Heart right ventricle (tissue), 16 donors: ENCODE results near the gene MFN2. TPM values are rescaled to one million over a fixed set of nuclear protein-coding genes. Genes with fewer than 3 reads are reported as not detected.

Source experiments
- ATAC-seq, 8 donors: fragments of 200-7000 bp; cut with Tn5 transposase; one replicate each; pipeline ENCODE4 v1.9.1; 2020; ENCODE audit warnings: mild to moderate bottlenecking in 8 of 8, moderate library complexity in 8 of 8, moderate number of reproducible peaks in 1 of 8
- DNase-seq, 2 donors: peaks; one replicate each; pipeline ENCODE4 v3.0.0-alpha.2; 2020
- H3K27ac ChIP-seq, 10 donors: fragments of 200-600 bp; sonication (generic) in 2 of 10; one replicate each; pipeline versions ENCODE4 v1.5.0 to v1.8.0; 2020 to 2022; ENCODE audit warnings: mild to moderate bottlenecking in 3 of 10
- H3K27me3 ChIP-seq, 7 donors: fragments of 200-600 bp; one replicate each; pipeline ENCODE4 v1.8.0; 2021 to 2022; ENCODE audit warnings: mild to moderate bottlenecking in 2 of 7
- H3K36me3 ChIP-seq, 9 donors: fragments of 200-600 bp; sonication (generic) in 1 of 9; one replicate each; pipeline versions ENCODE4 v1.5.0 to v1.8.0; 2020 to 2022; ENCODE audit warnings: mild to moderate bottlenecking in 2 of 9
- H3K4me1 ChIP-seq, 9 donors: fragments of 200-600 bp; sonication (generic) in 1 of 9; one replicate each; pipeline versions ENCODE4 v1.5.0 to v1.8.0; 2020 to 2022; ENCODE audit warnings: mild to moderate bottlenecking in 4 of 9
- H3K4me3 ChIP-seq, 10 donors: fragments of 200-600 bp; sonication (generic) in 2 of 10; one replicate each; pipeline versions ENCODE4 v1.5.0 to v1.8.0; 2020 to 2022; ENCODE audit warnings: mild to moderate bottlenecking in 7 of 10, moderate library complexity in 2 of 10
- H3K9me3 ChIP-seq, 11 donors: fragments of 200-600 bp in 10 of 11; sonication (generic) in 2 of 11; one replicate each; pipeline versions ENCODE4 v1.5.0 to v1.8.0; 2013 to 2022; ENCODE audit warnings: mild to moderate bottlenecking in 2 of 11, control low read depth in 1 of 11, moderate library complexity in 1 of 11
- CTCF ChIP-seq, 9 donors: fragments of 200-600 bp; sonication (generic) in 2 of 9; IDR thresholded peaks; one replicate each; pipeline versions ENCODE4 v1.5.0 to v1.8.0; 2021 to 2022; ENCODE audit warnings: antibody characterized with exemption in 9 of 9, mild to moderate bottlenecking in 5 of 9, moderate library complexity in 1 of 9
- WGBS, 2 donors: extraction: QIAGEN DNeasy Blood & Tissue Kit; methylation state at CpG; one replicate each; pipeline ENCODE4 v1.1.7; 2013; ENCODE audit warnings: inconsistent platforms in 1 of 2; 5-methylcytosine and 5-hydroxymethylcytosine counted together
- intact Hi-C, 10 donors: fragments of 100-400 bp; cut with DNase I; formaldehyde crosslinking; loops; one replicate each; pipeline versions ENCODE4 v1.11.1 to v1.14.2; 2022
- polyA plus RNA-seq, 2 donors: library from polyadenylated mRNA; stranded (reverse); fragments of 200-250 nt; gene quantifications; one replicate each; pipeline ENCODE4 v1.2.3, GENCODE V29; 2013
- total RNA-seq, 10 donors: library from RNA; stranded (reverse); fragmentation: NEBNext Ultra II Directional in 3 of 10; extraction: Animal tissue kit (Norgen Biotek cat#: 25700) in 3 of 10; gene quantifications; one replicate each; pipeline versions ENCODE4 v1.2.1 to v1.2.4, GENCODE V29; 2021 to 2023
- donor health status: Arrhythmogenic right ventricular cardiomyopathy.
- donor health status: ischemic (EF 13 %, LVEDD 7.1; RV severe dilation, severe dysfunction).
- donor health status: healthy with polysubstance abuse.
- donor health status: DM: no; HTN: yes; CAD: no.
- donor health status: DM: no; HTN: no; CAD: no.
- donor health status: ischemic (EF 25% LVEDD 6.9; RV normal size, moderate dysfunction).
- donor health status: ischemic (EF 25% LVEDD 5.7; RV mildly dilated, moderate dysfunction).
- donor health status: healthy.
- donor health status: DM: yes; HTN: yes; CAD: no.
- donor health status: Ischemic cardiomyopathy.
- donor health status: ischemic (EF 35%, LVEDD 5.7; RV mildly dilated, moderate dysfunction).
- donor health status: nonischemic (EF 11% LVEDD 7.7; RV severe dilation, severe dysfunction).
- donor health status: DM: yes; HTN: yes; CAD: no.
- donor health status: PGD.
- donor health status: ischemic (EF 29% LVEDD 5.4; RV normal size, mild dysfunction).
- donor health status: nonischemic (EF 23%, LVEDD 6.1; RV moderate dilation, normal function).

The MFN2 gene
- total and polyA plus RNA-seq, 12 donors: 154 to 1,066 (median 738) TPM

DNA sequence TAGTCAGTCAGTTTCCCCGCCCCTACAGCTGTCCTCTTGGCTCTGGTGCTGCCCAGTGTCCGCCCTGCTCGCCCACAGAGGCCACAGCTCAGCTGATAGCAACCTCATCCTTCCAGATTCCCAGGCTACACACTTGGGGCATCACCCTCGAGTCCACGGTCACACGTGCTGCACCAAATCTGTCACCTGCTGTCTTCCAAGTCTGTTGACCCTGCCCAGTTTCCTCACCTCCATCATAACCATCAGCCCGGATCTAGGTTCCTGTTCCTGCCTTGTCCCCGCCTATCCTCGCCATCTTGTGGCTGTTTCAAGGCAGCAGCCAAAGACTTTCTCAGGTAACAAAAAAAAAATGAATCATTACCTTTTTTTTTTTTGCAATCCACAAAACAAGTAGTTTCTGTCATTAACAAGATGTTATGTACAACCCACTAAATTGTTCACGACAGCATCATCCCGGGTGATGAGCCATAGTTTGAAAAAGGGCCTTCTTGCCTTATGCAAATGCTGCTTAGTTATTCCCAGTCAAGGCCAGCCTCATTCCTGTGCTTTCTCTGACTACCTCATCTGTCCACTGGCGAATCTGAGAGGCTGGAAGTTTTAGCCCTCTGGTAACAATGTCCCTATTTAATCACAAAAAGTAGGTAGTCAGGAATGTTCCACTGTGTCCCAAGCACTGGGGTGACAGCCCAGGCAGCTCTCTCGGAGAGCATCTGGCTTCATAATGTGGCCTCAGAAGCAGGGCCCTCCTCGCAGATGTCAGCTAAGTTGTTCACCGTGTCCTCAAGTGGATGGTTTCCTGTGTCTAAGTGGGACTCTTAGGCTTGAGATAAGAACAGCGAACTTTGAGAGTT is 34.1 kb downstream of the MFN2 start:
- intact Hi-C loops: loop anchor here in 1 of 10 donors (2.0 kb wide), 1 partner anchor 22 kb away; no protein-coding TSS in a partner anchor
- Histone ChIP-seq H3K27me3 (no peaks in the 10 kb centered on the region), H3K27ac (peak overlapping the region in 7 of 10 donors; percentile 21 to 53 (median 33)), H3K9me3 (no peaks in the 10 kb centered on the region), H3K4me1 (peaks cover 3 to 36% (median 17%) of the 10 kb centered on the region in 9 donors), H3K4me3 (no peak overlapping the region), H3K36me3 (peaks cover 0 to 54% (median 28%) of the 10 kb centered on the region in 9 donors)
- peak in 1 of 8 donors; percentile 21 for ATAC-seq
- DNase-seq: no peak
- 62 to 67% methylated on average over 16 of the region's 16 CpGs for WGBS, 2 donors
- TF ChIP-seq CTCF (IDR thresholded peaks at IDR 0.05): no peak

GRCh38 chr1:12015001-12015491 is 34.8 kb downstream of the MFN2 start:
- ATAC-seq: no peak
- H3K4me3 ChIP-seq: no peak overlapping the region
- no peak for DNase-seq
- WGBS, 2 donors: 86 to 88% methylated on average over 10 of the region's 10 CpGs
- intact Hi-C loops: loop anchor here in 1 of 10 donors (2.0 kb wide), 1 partner anchor 22 kb away; no protein-coding TSS in a partner anchor
- H3K36me3 ChIP-seq: peaks cover 0 to 47% (median 22%) of the 10 kb centered on the region in 9 donors
- peaks cover 3 to 41% (median 21%) of the 10 kb centered on the region in 9 donors for H3K4me1 ChIP-seq
- peak overlapping the region in 4 of 10 donors; percentile 23 to 53 (median 36) for H3K27ac ChIP-seq
- TF ChIP-seq CTCF (IDR thresholded peaks at IDR 0.05): no peak
- no peaks in the 10 kb centered on the region for H3K27me3 ChIP-seq
- H3K9me3 ChIP-seq: no peaks in the 10 kb centered on the region

GRCh38 chr1:12015499-12015898 is 35.3 kb downstream of the MFN2 start:
- Histone ChIP-seq H3K4me3 (no peak overlapping the region), H3K9me3 (no peaks in the 10 kb centered on the region), H3K27me3 (no peaks in the 10 kb centered on the region), H3K27ac (no peak overlapping the region), H3K36me3 (peaks cover 0 to 42% (median 17%) of the 10 kb centered on the region in 9 donors), H3K4me1 (peaks cover 3 to 46% (median 25%) of the 10 kb centered on the region in 9 donors)
- no peak for TF ChIP-seq CTCF (IDR thresholded peaks at IDR 0.05)
- intact Hi-C loops: loop anchor here in 1 of 10 donors (2.0 kb wide), 1 partner anchor 23 kb away; no protein-coding TSS in a partner anchor
- no peak for DNase-seq
- WGBS, 2 donors: 95 to 96% methylated on average over 9 of the region's 9 CpGs
- ATAC-seq: no peak

GRCh38 chr1:12016182-12016581 is 35.9 kb downstream of the MFN2 start:
- Histone ChIP-seq H3K4me3 (no peak overlapping the region), H3K27me3 (no peaks in the 10 kb centered on the region), H3K36me3 (peaks cover 0 to 35% (median 10%) of the 10 kb centered on the region in 9 donors), H3K9me3 (no peaks in the 10 kb centered on the region), H3K4me1 (peaks cover 3 to 51% (median 28%) of the 10 kb centered on the region in 9 donors), H3K27ac (no peak overlapping the region)
- ATAC-seq: no peak
- intact Hi-C loops: no loop called here
- no peak for DNase-seq
- 93 to 100% methylated on average over 3 of the region's 3 CpGs for WGBS, 2 donors
- TF ChIP-seq CTCF (IDR thresholded peaks at IDR 0.05): no peak
